IPS-18a (cell line): ENCODE data around the gene CACNA1I.

Source experiments
- H3K27ac ChIP-seq: one replicate; pipeline ENCODE4 v1.5.1; 2013; ENCODE audit warnings: low read length
- H3K27me3 ChIP-seq: one replicate; pipeline ENCODE4 v1.6.1; 2013; ENCODE audit warnings: mild to moderate bottlenecking, low read length; ENCODE audit not compliant: control insufficient read depth, insufficient read depth
- H3K36me3 ChIP-seq: one replicate; pipeline ENCODE4 v1.6.1; 2013; ENCODE audit warnings: low read depth, low read length; ENCODE audit not compliant: control insufficient read depth
- H3K4me1 ChIP-seq: one replicate; pipeline ENCODE4 v1.6.1; 2013; ENCODE audit warnings: low read depth, low read length; ENCODE audit not compliant: control insufficient read depth
- H3K4me3 ChIP-seq: one replicate; pipeline ENCODE4 v1.5.1; 2013; ENCODE audit warnings: low read length
- H3K9ac ChIP-seq: one replicate; pipeline ENCODE4 v1.6.1; 2013; ENCODE audit warnings: mild to moderate bottlenecking, low read length, moderate library complexity
- H3K9me3 ChIP-seq: one replicate; pipeline ENCODE4 v1.6.1; 2013; ENCODE audit warnings: low read depth, low read length; ENCODE audit not compliant: control insufficient read depth

CACNA1I gene

GRCh38 chr22:39649500-39650089, 79.0 kb downstream of the CACNA1I start:
- Histone ChIP-seq H3K4me1 (no peaks in the 10 kb centered on the region), H3K36me3 (no peaks in the 10 kb centered on the region), H3K4me3 (no peak overlapping the region), H3K27me3 (no peaks in the 10 kb centered on the region), H3K9ac (no peak overlapping the region), H3K27ac (no peak overlapping the region), H3K9me3 (no peaks in the 10 kb centered on the region)

GRCh38 chr22:39651053-39651996, 80.8 kb downstream of the CACNA1I start:
- no peaks in the 10 kb centered on the region for H3K4me1 ChIP-seq
- H3K36me3 ChIP-seq: no peaks in the 10 kb centered on the region
- H3K9ac ChIP-seq: no peak overlapping the region
- no peak overlapping the region for H3K4me3 ChIP-seq
- H3K27ac ChIP-seq: no peak overlapping the region
- no peaks in the 10 kb centered on the region for H3K27me3 ChIP-seq
- H3K9me3 ChIP-seq: no peaks in the 10 kb centered on the region

- Histone ChIP-seq H3K9me3 (no peaks in the 10 kb centered on the region), H3K27me3 (no peaks in the 10 kb centered on the region), H3K9ac (no peak overlapping the region), H3K4me3 (no peak overlapping the region), H3K36me3 (no peaks in the 10 kb centered on the region), H3K4me1 (no peaks in the 10 kb centered on the region), H3K27ac (no peak overlapping the region)
These were observed 82.6 kb downstream of the CACNA1I start for GRCh38 chr22:39652990-39653786.

GRCh38 chr22:39653787-39654077, 83.2 kb downstream of the CACNA1I start:
- H3K9ac ChIP-seq: no peak overlapping the region
- H3K9me3 ChIP-seq: no peaks in the 10 kb centered on the region
- H3K4me1 ChIP-seq: no peaks in the 10 kb centered on the region
- H3K4me3 ChIP-seq: no peak overlapping the region
- H3K36me3 ChIP-seq: no peaks in the 10 kb centered on the region
- H3K27me3 ChIP-seq: no peaks in the 10 kb centered on the region
- H3K27ac ChIP-seq: no peak overlapping the region

GRCh38 chr22:39654131-39654926, 83.8 kb downstream of the CACNA1I start:
- H3K27ac ChIP-seq: no peak overlapping the region
- H3K4me3 ChIP-seq: no peak overlapping the region
- H3K9me3 ChIP-seq: no peaks in the 10 kb centered on the region
- no peaks in the 10 kb centered on the region for H3K4me1 ChIP-seq
- no peak overlapping the region for H3K9ac ChIP-seq
- H3K36me3 ChIP-seq: no peaks in the 10 kb centered on the region
- no peaks in the 10 kb centered on the region for H3K27me3 ChIP-seq

GRCh38 chr22:39655004-39655579, 84.5 kb downstream of the CACNA1I start:
- no peaks in the 10 kb centered on the region for H3K9me3 ChIP-seq
- no peaks in the 10 kb centered on the region for H3K4me1 ChIP-seq
- no peak overlapping the region for H3K9ac ChIP-seq
- H3K36me3 ChIP-seq: no peaks in the 10 kb centered on the region
- H3K27ac ChIP-seq: no peak overlapping the region
- no peak overlapping the region for H3K4me3 ChIP-seq
- no peaks in the 10 kb centered on the region for H3K27me3 ChIP-seq

GRCh38 chr22:39655831-39656230, 85.3 kb downstream of the CACNA1I start:
- Histone ChIP-seq H3K4me3 (no peak overlapping the region), H3K4me1 (no peaks in the 10 kb centered on the region), H3K27ac (no peak overlapping the region), H3K27me3 (peaks cover 6% of the 10 kb centered on the region), H3K9me3 (no peaks in the 10 kb centered on the region), H3K36me3 (no peaks in the 10 kb centered on the region), H3K9ac (no peak overlapping the region)

- H3K36me3 ChIP-seq: no peaks in the 10 kb centered on the region
- H3K9ac ChIP-seq: no peak overlapping the region
- H3K4me3 ChIP-seq: no peak overlapping the region
- H3K27me3 ChIP-seq: peaks cover 15% of the 10 kb centered on the region
- no peaks in the 10 kb centered on the region for H3K4me1 ChIP-seq
- no peak overlapping the region for H3K27ac ChIP-seq
- H3K9me3 ChIP-seq: no peaks in the 10 kb centered on the region
These were observed 86.2 kb downstream of the CACNA1I start for GRCh38 chr22:39656495-39657490.

- Histone ChIP-seq H3K27me3 (peaks cover 30% of the 10 kb centered on the region), H3K4me1 (no peaks in the 10 kb centered on the region), H3K9me3 (no peaks in the 10 kb centered on the region), H3K4me3 (no peak overlapping the region), H3K36me3 (no peaks in the 10 kb centered on the region), H3K27ac (no peak overlapping the region), H3K9ac (no peak overlapping the region)
These were observed 87.8 kb downstream of the CACNA1I start for GRCh38 chr22:39658367-39658766.

- H3K27me3 ChIP-seq: peaks cover 35% of the 10 kb centered on the region
- no peak overlapping the region for H3K9ac ChIP-seq
- H3K4me3 ChIP-seq: no peak overlapping the region
- H3K36me3 ChIP-seq: no peaks in the 10 kb centered on the region
- H3K27ac ChIP-seq: no peak overlapping the region
- H3K4me1 ChIP-seq: peaks cover 1% of the 10 kb centered on the region
- H3K9me3 ChIP-seq: no peaks in the 10 kb centered on the region
These were observed 88.4 kb downstream of the CACNA1I start for GRCh38 chr22:39658806-39659463.
